ENCODE data around the gene ZNF385A. TPM values are rescaled to one million over a fixed set of nuclear protein-coding genes. Genes with fewer than 3 reads are reported as not detected.

The ZNF385A gene
- total and polyA plus RNA-seq, 2 of the 13 experiments (the other 11 are each of a cell fraction or from before 2014, with no cell fraction given): 0.44 to 0.67 TPM

GRCh38 chr12:54393743-54394142 lies 9.2 kb upstream of the ZNF385A start:
- CTCF ChIA-PET (ENCODE audit: low intra/inter-chr PET ratio, low total read pairs): interaction anchor here (0.8 to 1.3 kb wide), 2 partner anchors 11 to 46 kb away, joined by 3 read pairs; no protein-coding TSS in a partner anchor
- FAIRE-seq (no peak), ATAC-seq (no peak), DNase-seq (ENCODE audit: low spot score) (no peak)
- POLR2A ChIA-PET: no interaction called here
- Histone ChIP-seq H3K4me3 (replicated peaks in 1 of 3; ENCODE audit: insufficient read depth in 1 of 3, low read depth in 2 of 3, low read length in 3 of 3) (no peak overlapping the region), H3K4me1 (ENCODE audit: insufficient read depth, low read length) (peaks cover 12% of the 10 kb centered on the region; the same call in 1 of the 2 replicates), H3K79me2 (ENCODE audit: insufficient read depth, low read length) (no peaks in the 10 kb centered on the region), H3K9me3 (ENCODE audit: low read length) (no peaks in the 10 kb centered on the region), H4K20me1 (ENCODE audit: insufficient read depth, low read length) (no peaks in the 10 kb centered on the region), H3K4me2 (ENCODE audit: low read depth, low read length) (no peak overlapping the region), H3K9ac (ENCODE audit: insufficient read depth, low read depth, low read length) (no peak overlapping the region), H3K36me3 (replicated peaks in 1 of 2; ENCODE audit: control insufficient read depth in 1 of 2, insufficient read depth in 2 of 2, low read length in 2 of 2) (no peaks in the 10 kb centered on the region), H3K27me3 (ENCODE audit: control insufficient read depth in 1 of 2, insufficient read depth in 2 of 2, low read length in 2 of 2) (peaks cover 0 to 2% of the 10 kb centered on the region in 2 experiments; a peak in 2 of 5 replicates), H2AFZ (ENCODE audit: low read length) (no peak overlapping the region), H3K27ac (ENCODE audit: extremely low read length, insufficient read depth, low read length) (no peak overlapping the region)
- TF ChIP-seq CTCF (CRISPR knock-in tag; IDR thresholded peaks at IDR 0.05) (no peak), ZNF776 (CRISPR knock-in tag; IDR thresholded peaks at IDR 0.05) (no peak)
- in situ Hi-C loops (cut with HindIII; ENCODE audit: extremely low pct_ligation_motif_present, low pct_unique_long_range_greater_than_20kb): no loop called here
- 22% methylated on average over 3 of the region's 3 CpGs for WGBS (ENCODE audit: low lambda C conversion rate)
- no TSS peak for BruUV-seq (replicated peaks)
- intact Hi-C loops (cut with micrococcal nuclease; ENCODE audit: unreplicated experiment): no loop called here

DNA sequence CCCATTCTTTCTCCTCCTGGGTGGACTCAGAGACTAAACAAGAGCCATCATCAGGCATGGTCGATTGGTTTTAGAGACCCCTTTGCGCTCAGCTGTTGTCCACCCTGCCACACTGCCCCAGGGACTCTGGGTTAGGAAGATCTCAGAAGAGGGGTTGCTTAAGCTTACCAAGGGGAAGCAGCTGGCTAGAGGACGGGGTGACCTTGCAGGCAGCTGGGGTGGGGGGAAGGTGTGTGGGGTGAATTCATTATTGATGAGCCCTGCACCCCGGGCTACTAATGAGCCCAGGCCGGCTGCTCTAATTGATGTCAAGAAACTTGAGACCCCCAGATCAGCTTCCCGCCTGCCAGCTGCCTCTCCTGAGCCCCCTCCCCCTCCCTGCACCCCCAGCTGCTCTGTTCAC lies 8.7 kb upstream of the ZNF385A start:
- Histone ChIP-seq H2AFZ (ENCODE audit: low read length) (no peak overlapping the region), H3K27me3 (ENCODE audit: control insufficient read depth in 1 of 2, insufficient read depth in 2 of 2, low read length in 2 of 2) (peaks cover 0 to 2% of the 10 kb centered on the region in 2 experiments; a peak in 2 of 5 replicates), H3K4me1 (ENCODE audit: insufficient read depth, low read length) (peaks cover 12% of the 10 kb centered on the region; the same call in 1 of the 2 replicates), H3K27ac (ENCODE audit: extremely low read length, insufficient read depth, low read length) (no peak overlapping the region), H3K36me3 (replicated peaks in 1 of 2; ENCODE audit: control insufficient read depth in 1 of 2, insufficient read depth in 2 of 2, low read length in 2 of 2) (no peaks in the 10 kb centered on the region), H3K9me3 (ENCODE audit: low read length) (no peaks in the 10 kb centered on the region), H3K4me3 (replicated peaks in 1 of 3; ENCODE audit: insufficient read depth in 1 of 3, low read depth in 2 of 3, low read length in 3 of 3) (no peak overlapping the region), H4K20me1 (ENCODE audit: insufficient read depth, low read length) (no peaks in the 10 kb centered on the region), H3K9ac (ENCODE audit: insufficient read depth, low read depth, low read length) (no peak overlapping the region), H3K4me2 (ENCODE audit: low read depth, low read length) (no peak overlapping the region), H3K79me2 (ENCODE audit: insufficient read depth, low read length) (no peaks in the 10 kb centered on the region)
- intact Hi-C loops (cut with micrococcal nuclease; ENCODE audit: unreplicated experiment): no loop called here
- WGBS (ENCODE audit: low lambda C conversion rate): 23% methylated on average over 6 of the region's 6 CpGs
- no TSS peak for BruUV-seq (replicated peaks)
- FAIRE-seq (no peak), ATAC-seq (no peak), DNase-seq (ENCODE audit: low spot score) (no peak)
- ChIA-PET POLR2A (no interaction called here), CTCF (ENCODE audit: low intra/inter-chr PET ratio, low total read pairs) (no interaction called here)
- in situ Hi-C loops (cut with HindIII; ENCODE audit: extremely low pct_ligation_motif_present, low pct_unique_long_range_greater_than_20kb): no loop called here
- TF ChIP-seq SETDB1 (CRISPR knock-in tag; IDR thresholded peaks at IDR 0.05; ENCODE audit: borderline replicate concordance): no peak
- TF ChIP-seq ZNF3 (CRISPR knock-in tag; IDR thresholded peaks at IDR 0.05): no peak
- TF ChIP-seq HINFP (CRISPR knock-in tag; IDR thresholded peaks at IDR 0.05; ENCODE audit: low read depth): no peak
- TF ChIP-seq RBM22 (optimal IDR thresholded peaks at IDR 0.05; ENCODE audit: low read length): no peak
- TF ChIP-seq ZKSCAN1 (IDR thresholded peaks at IDR 0.05; ENCODE audit: low read length): no peak
- TF ChIP-seq SOX13 (IDR thresholded peaks at IDR 0.05): no peak
- TF ChIP-seq SOX13 (CRISPR knock-in tag; conservative IDR thresholded peaks at IDR 0.05 in 1 of 2, IDR thresholded peaks at IDR 0.05 in 1 of 2): no peak
- no peak for TF ChIP-seq ZNF619 (CRISPR knock-in tag; IDR thresholded peaks at IDR 0.05)
- TF ChIP-seq TCF7 (IDR thresholded peaks at IDR 0.05; ENCODE audit: low read depth): no peak
- no peak for TF ChIP-seq ZFX (CRISPR knock-in tag; IDR thresholded peaks at IDR 0.05; ENCODE audit: low read depth)
- no peak for TF ChIP-seq KDM2A (CRISPR knock-in tag; IDR thresholded peaks at IDR 0.05; ENCODE audit: borderline replicate concordance, low read depth)
- no peak for TF ChIP-seq ADNP (CRISPR knock-in tag; IDR thresholded peaks at IDR 0.05)
- TF ChIP-seq, protein P1, sequence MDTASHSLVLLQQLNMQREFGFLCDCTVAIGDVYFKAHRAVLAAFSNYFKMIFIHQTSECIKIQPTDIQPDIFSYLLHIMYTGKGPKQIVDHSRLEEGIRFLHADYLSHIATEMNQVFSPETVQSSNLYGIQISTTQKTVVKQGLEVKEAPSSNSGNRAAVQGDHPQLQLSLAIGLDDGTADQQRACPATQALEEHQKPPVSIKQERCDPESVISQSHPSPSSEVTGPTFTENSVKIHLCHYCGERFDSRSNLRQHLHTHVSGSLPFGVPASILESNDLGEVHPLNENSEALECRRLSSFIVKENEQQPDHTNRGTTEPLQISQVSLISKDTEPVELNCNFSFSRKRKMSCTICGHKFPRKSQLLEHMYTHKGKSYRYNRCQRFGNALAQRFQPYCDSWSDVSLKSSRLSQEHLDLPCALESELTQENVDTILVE (CRISPR knock-in tag; IDR thresholded peaks at IDR 0.05): no peak

All from HepG2 (cell line).